Stomach smooth muscle (tissue), 2 donors: ENCODE measurements around the gene GABRP.
"Not testable (repeated sequence)": the region's sequence is repeated elsewhere in the genome, so short reads cannot be mapped to it uniquely, and the experiment has no call there.

Source experiments
- H3K27ac ChIP-seq: one replicate; pipeline ENCODE4 v1.7.0; 2013; ENCODE audit warnings: mild to moderate bottlenecking, low read length, inconsistent platforms
- H3K27me3 ChIP-seq, 2 donors: one replicate each; pipeline ENCODE4 v1.7.0; 2013; ENCODE audit warnings: low read length in 2 of 2; ENCODE audit not compliant: insufficient read depth in 2 of 2, control insufficient read depth in 1 of 2
- H3K36me3 ChIP-seq, 2 donors: one replicate each; pipeline ENCODE4 v1.7.0; 2013; ENCODE audit warnings: low read length in 2 of 2; ENCODE audit not compliant: control insufficient read depth in 2 of 2, insufficient read depth in 2 of 2
- H3K4me1 ChIP-seq: one replicate; pipeline ENCODE4 v1.7.0; 2013; ENCODE audit warnings: low read length; ENCODE audit not compliant: control insufficient read depth, insufficient read depth
- H3K4me3 ChIP-seq, 2 donors: one replicate each; pipeline ENCODE4 v1.7.0; 2013; ENCODE audit warnings: low read length in 2 of 2
- H3K9ac ChIP-seq, 2 donors: one replicate each; pipeline ENCODE4 v1.7.0; 2013; ENCODE audit warnings: low read length in 2 of 2, mild to moderate bottlenecking in 1 of 2
- H3K9me3 ChIP-seq, 2 donors: one replicate each; pipeline ENCODE4 v1.7.0; 2013; ENCODE audit warnings: low read length in 2 of 2; ENCODE audit not compliant: control insufficient read depth in 2 of 2
- donor health status: healthy.
- donor health status: Pancreatic carcinoma.

Gene GABRP

GRCh38 chr5:170746961-170747340 is 36.6 kb upstream of the GABRP start:
- no peaks in the 10 kb centered on the region for H3K9me3 ChIP-seq
- H3K4me1 ChIP-seq, result peaks cover 30% of the 10 kb centered on the region
- no peak overlapping the region for H3K4me3 ChIP-seq
- no peaks in the 10 kb centered on the region for H3K36me3 ChIP-seq
- H3K9ac ChIP-seq, result no peak overlapping the region
- H3K27me3 ChIP-seq, result peaks cover 2 to 6% of the 10 kb centered on the region in 2 donors
- H3K27ac ChIP-seq, result no peak overlapping the region

- Histone ChIP-seq H3K27me3 (peaks cover 2 to 6% of the 10 kb centered on the region in 2 donors), H3K9ac (no peak overlapping the region), H3K9me3 (no peaks in the 10 kb centered on the region), H3K27ac (no peak overlapping the region), H3K4me1 (peaks cover 30% of the 10 kb centered on the region), H3K4me3 (no peak overlapping the region), H3K36me3 (no peaks in the 10 kb centered on the region)
These were observed 36.2 kb upstream of the GABRP start for GRCh38 chr5:170747357-170747756.

- Histone ChIP-seq H3K27ac (no peak overlapping the region), H3K9ac (no peak overlapping the region), H3K36me3 (no peaks in the 10 kb centered on the region), H3K27me3 (peaks cover 2 to 6% of the 10 kb centered on the region in 2 donors), H3K4me1 (peaks cover 30% of the 10 kb centered on the region), H3K9me3 (no peaks in the 10 kb centered on the region), H3K4me3 (no peak overlapping the region)
These were observed 35.7 kb upstream of the GABRP start for GRCh38 chr5:170747851-170748250.

- H3K9ac ChIP-seq, result no peak overlapping the region
- H3K27ac ChIP-seq, result no peak overlapping the region
- H3K4me1 ChIP-seq, result peaks cover 29% of the 10 kb centered on the region
- H3K4me3 ChIP-seq, result no peak overlapping the region
- no peaks in the 10 kb centered on the region for H3K36me3 ChIP-seq
- H3K9me3 ChIP-seq, result no peaks in the 10 kb centered on the region
- peaks cover 2 to 6% of the 10 kb centered on the region in 2 donors for H3K27me3 ChIP-seq
These were observed 34.5 kb upstream of the GABRP start for GRCh38 chr5:170748951-170749471.

- Histone ChIP-seq H3K4me3 (no peak overlapping the region), H3K9me3 (no peaks in the 10 kb centered on the region), H3K27ac (no peak overlapping the region), H3K36me3 (no peaks in the 10 kb centered on the region), H3K27me3 (peaks cover 2 to 5% of the 10 kb centered on the region in 2 donors), H3K9ac (no peak overlapping the region), H3K4me1 (peaks cover 19% of the 10 kb centered on the region)
These were observed 33.6 kb upstream of the GABRP start for GRCh38 chr5:170749911-170750431.

- Histone ChIP-seq H3K9ac (no peak overlapping the region), H3K27me3 (peaks cover 2 to 3% of the 10 kb centered on the region in 2 donors), H3K4me1 (peaks cover 11% of the 10 kb centered on the region), H3K36me3 (no peaks in the 10 kb centered on the region), H3K4me3 (no peak overlapping the region), H3K9me3 (no peaks in the 10 kb centered on the region), H3K27ac (no peak overlapping the region)
These were observed 32.7 kb upstream of the GABRP start for GRCh38 chr5:170750791-170751190.

- Histone ChIP-seq H3K27me3 (peaks cover 2 to 3% of the 10 kb centered on the region in 2 donors), H3K9ac (no peak overlapping the region), H3K4me1 (peaks cover 4% of the 10 kb centered on the region), H3K27ac (no peak overlapping the region), H3K9me3 (no peaks in the 10 kb centered on the region), H3K4me3 (no peak overlapping the region), H3K36me3 (no peaks in the 10 kb centered on the region)
These were observed 31.9 kb upstream of the GABRP start for GRCh38 chr5:170751631-170752030.

GRCh38 chr5:170752257-170753215 is 31.0 kb upstream of the GABRP start:
- Histone ChIP-seq H3K27ac (no peak overlapping the region), H3K4me3 (no peak overlapping the region), H3K4me1 (peaks cover 9% of the 10 kb centered on the region), H3K9ac (no peak overlapping the region), H3K27me3 (peaks cover 2 to 3% of the 10 kb centered on the region in 2 donors), H3K9me3 (no peaks in the 10 kb centered on the region), H3K36me3 (no peaks in the 10 kb centered on the region)

- H3K4me3 ChIP-seq, result no peak overlapping the region
- H3K27ac ChIP-seq, result no peak overlapping the region
- no peaks in the 10 kb centered on the region for H3K9me3 ChIP-seq
- no peak overlapping the region for H3K9ac ChIP-seq
- no peaks in the 10 kb centered on the region for H3K36me3 ChIP-seq
- H3K4me1 ChIP-seq, result peaks cover 7% of the 10 kb centered on the region
- H3K27me3 ChIP-seq, result peaks cover 2 to 3% of the 10 kb centered on the region in 2 donors
These were observed 30.2 kb upstream of the GABRP start for GRCh38 chr5:170753311-170753710.

GRCh38 chr5:170754508-170754907 is 29.0 kb upstream of the GABRP start:
- H3K27me3 ChIP-seq, H3K9ac ChIP-seq, H3K36me3 ChIP-seq, H3K9me3 ChIP-seq, H3K4me3 ChIP-seq, H3K27ac ChIP-seq, H3K4me1 ChIP-seq: not testable (repeated sequence)
